Measurements from ENCODE around the gene ACTA2.

DNA sequence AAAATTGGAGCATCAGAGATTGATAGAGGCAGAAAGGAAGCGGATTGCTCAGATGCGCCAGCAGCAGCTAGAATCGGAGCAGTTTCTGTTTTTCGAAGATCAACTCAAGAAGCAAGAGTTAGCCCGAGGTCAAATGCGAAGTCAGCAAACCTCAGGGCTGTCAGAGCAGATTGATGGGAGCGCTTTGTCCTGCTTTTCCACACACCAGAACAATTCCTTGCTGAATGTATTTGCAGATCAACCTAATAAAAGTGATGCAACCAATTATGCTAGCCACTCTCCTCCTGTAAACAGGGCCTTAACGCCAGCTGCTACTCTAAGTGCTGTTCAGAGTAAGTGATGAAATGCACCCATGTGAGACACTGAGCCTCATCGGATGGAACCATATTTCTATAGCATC is 39.4 kb downstream of the ACTA2 start:
- TF ChIP-seq POLR2A (IDR thresholded peaks at IDR 0.05) (no peak), POLR2AphosphoS5 (IDR thresholded peaks at IDR 0.05) (peak; percentile 20)
